ENCODE results near the gene DHRS2.

DNA sequence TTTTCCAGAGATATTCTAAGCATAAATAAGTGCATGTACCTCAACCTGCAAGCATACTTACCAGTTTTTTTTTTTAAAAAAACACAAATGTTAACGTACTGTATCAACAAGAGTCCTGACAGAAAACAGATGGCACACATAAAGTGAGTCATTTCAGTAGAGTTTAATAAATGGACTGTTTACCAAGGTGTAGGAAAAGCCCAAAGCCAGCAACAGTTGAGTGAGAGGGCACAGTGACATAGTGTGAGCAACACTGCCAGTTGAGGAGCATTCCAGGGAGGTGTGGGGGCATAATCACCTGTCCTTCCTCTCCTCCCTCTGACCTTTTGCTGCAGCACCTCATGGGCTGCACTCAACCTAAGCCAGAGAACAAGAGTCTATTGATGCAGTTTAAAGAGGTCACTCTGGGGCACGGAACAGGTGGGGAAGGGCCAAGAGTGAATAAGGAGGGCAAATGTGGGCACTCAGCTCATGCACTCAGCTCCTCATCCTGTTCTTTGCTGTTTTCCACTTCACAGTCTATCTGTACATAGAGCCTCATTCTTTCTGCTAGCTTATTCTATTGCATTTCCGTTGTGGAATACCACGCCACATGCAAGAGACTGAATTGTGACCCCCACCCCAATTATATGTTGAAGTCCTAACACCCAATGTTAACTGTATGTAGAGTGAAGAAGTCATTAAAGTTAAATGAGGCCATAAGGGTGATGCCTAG, 29.3 kb downstream of the DHRS2 start:
- TF ChIP-seq CTCF (IDR thresholded peaks at IDR 0.05) (no peak), POLR2A (IDR thresholded peaks at IDR 0.05) (no peak)

Measured in right lobe of liver (tissue), 4 donors.